HCT116 (cell line): ENCODE results near the gene RPUSD3.
"Not testable (repeated sequence)": the region's sequence is repeated elsewhere in the genome, so short reads cannot be mapped to it uniquely, and the experiment has no call there.

Source experiments
- ELF1 ChIP-seq: IDR thresholded peaks from 2 replicates; pipeline ENCODE4 v1.6.1; 2012; ENCODE audit warnings: low read depth, borderline replicate concordance
- EZH2 ChIP-seq: fragments of 200-600 bp; sonication (generic); IDR thresholded peaks from 2 replicates; pipeline ENCODE4 v1.6.1; 2017; ENCODE audit warnings: antibody characterized with exemption, mixed run types
- EZH2phosphoT487 ChIP-seq: fragments of 200-600 bp; IDR thresholded peaks from 2 replicates; pipeline ENCODE4 v1.6.1; 2018; ENCODE audit warnings: antibody characterized with exemption, borderline replicate concordance
- POLR2A ChIP-seq: IDR thresholded peaks from 2 replicates; pipeline ENCODE4 v1.7.0; 2011; ENCODE audit warnings: borderline replicate concordance; ENCODE audit not compliant: insufficient read depth, insufficient read length; ENCODE audit errors: extremely low read depth
- POLR2AphosphoS5 ChIP-seq: IDR thresholded peaks from 2 replicates; pipeline ENCODE4 v1.6.1; 2011; ENCODE audit warnings: mild to moderate bottlenecking, low read depth, low read length, moderate library complexity
- SIN3A ChIP-seq: IDR thresholded peaks from 2 replicates; pipeline ENCODE4 v1.6.1; 2012; ENCODE audit warnings: low read depth
- ZBTB33 ChIP-seq: IDR thresholded peaks from 2 replicates; pipeline ENCODE4 v1.6.1; 2011; ENCODE audit warnings: mild to moderate bottlenecking, low read length, moderate library complexity; ENCODE audit not compliant: insufficient replicate concordance; ENCODE audit errors: extremely low read depth
- ZNF274 ChIP-seq: fragments of 200-500 bp; sonication (Bioruptor generic); IDR thresholded peaks from 2 replicates; pipeline ENCODE4 v1.6.1; 2014; ENCODE audit warnings: mild to moderate bottlenecking, low read depth, low read length, inconsistent platforms
- TF ChIP-seq, protein P1 (sequence below), 3 experiments: fragments of 200-600 bp in 1 of 3; sonication (generic) in 1 of 3; IDR thresholded peaks in 2 of 3; conservative IDR thresholded peaks in 1 of 3; 2 replicates each; pipeline ENCODE4 v1.5.1; 2012 to 2017; ENCODE audit warnings: low read depth in 2 of 3, low read length in 2 of 3, antibody characterized with exemption in 1 of 3, borderline replicate concordance in 1 of 3, control low read depth in 1 of 3, mild to moderate bottlenecking in 1 of 3, mixed read lengths in 1 of 3, mixed run types in 1 of 3, moderate library complexity in 1 of 3; ENCODE audit not compliant: insufficient read depth in 1 of 3
- TF ChIP-seq, protein P2 (sequence below): IDR thresholded peaks from 2 replicates; pipeline ENCODE4 v1.6.1; 2012

DNA sequence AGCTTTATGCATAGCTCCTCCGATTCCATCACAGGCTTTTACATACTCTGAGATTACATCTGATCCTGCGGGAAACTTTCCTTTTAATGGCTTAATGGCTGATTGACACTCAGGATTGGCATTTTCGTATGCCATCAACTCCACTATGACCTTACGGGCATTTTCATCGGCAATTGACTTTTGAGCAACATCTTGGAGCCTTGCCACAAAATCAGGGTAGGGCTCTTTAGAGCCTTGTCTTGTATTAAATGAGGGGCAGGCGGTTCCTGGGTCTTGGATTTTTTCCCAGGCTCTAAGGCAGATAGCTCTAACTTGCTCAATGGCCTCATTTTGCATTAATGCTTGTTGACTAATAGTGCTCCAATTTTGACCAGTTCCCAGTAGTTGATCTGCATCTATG is 8.1 kb upstream of the RPUSD3 start:
- TF ChIP-seq, protein P1, sequence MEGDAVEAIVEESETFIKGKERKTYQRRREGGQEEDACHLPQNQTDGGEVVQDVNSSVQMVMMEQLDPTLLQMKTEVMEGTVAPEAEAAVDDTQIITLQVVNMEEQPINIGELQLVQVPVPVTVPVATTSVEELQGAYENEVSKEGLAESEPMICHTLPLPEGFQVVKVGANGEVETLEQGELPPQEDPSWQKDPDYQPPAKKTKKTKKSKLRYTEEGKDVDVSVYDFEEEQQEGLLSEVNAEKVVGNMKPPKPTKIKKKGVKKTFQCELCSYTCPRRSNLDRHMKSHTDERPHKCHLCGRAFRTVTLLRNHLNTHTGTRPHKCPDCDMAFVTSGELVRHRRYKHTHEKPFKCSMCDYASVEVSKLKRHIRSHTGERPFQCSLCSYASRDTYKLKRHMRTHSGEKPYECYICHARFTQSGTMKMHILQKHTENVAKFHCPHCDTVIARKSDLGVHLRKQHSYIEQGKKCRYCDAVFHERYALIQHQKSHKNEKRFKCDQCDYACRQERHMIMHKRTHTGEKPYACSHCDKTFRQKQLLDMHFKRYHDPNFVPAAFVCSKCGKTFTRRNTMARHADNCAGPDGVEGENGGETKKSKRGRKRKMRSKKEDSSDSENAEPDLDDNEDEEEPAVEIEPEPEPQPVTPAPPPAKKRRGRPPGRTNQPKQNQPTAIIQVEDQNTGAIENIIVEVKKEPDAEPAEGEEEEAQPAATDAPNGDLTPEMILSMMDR (IDR thresholded peaks at IDR 0.05 in 2 of 3, conservative IDR thresholded peaks at IDR 0.05 in 1 of 3; ENCODE audit: borderline replicate concordance in 1 of 3, insufficient read depth in 1 of 3, low read depth in 2 of 3, low read length in 2 of 3), result not testable (repeated sequence)
- not testable (repeated sequence) for TF ChIP-seq ELF1, EZH2, POLR2A, SIN3A, EZH2phosphoT487, ZBTB33, POLR2AphosphoS5, ZNF274
- TF ChIP-seq, protein P2, sequence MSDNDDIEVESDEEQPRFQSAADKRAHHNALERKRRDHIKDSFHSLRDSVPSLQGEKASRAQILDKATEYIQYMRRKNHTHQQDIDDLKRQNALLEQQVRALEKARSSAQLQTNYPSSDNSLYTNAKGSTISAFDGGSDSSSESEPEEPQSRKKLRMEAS, result not testable (repeated sequence)
